Activated naive CD8-positive, alpha-beta T cell treated with anti-CD3 and anti-CD28 coated beads, Interleukin-2, amount 50 U/mL, for 16 hours (primary cell): ENCODE measurements around the gene C16orf89.
"Not testable (repeated sequence)": the region's sequence is repeated elsewhere in the genome, so short reads cannot be mapped to it uniquely, and the experiment has no call there.

Source experiments
- DNase-seq: peaks from one replicate; pipeline ENCODE4 v3.0.0-alpha.2; 2020; ENCODE audit warnings: low read depth, low spot score

Gene C16orf89

GRCh38 chr16:5065813-5066212 lies at the start of gene C16orf89:
Gene C16orf89, minus strand, starts transcription at chr16:5065956. Its CDS starts 48 bp downstream, at chr16:5065908.
- DNase-seq: no peak

DNA sequence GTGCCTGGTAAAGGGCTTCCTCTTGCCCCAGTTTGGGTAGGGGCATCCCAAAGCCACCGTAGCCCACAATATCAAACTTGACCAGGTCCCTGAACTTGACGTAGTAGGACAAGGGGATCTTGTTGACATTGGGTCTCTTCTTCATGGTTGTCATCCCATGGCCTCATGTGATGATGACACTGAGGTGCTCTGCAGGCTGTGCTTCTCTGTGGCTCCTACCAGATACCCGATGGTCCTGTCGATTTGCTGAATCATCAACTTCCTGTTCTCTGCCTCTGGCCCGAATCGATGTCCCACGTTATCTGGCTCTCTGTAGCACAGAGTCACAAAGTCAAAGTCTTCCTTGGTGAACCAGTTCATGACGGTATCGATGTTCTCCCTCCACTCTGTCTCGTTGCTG lies 45.2 kb upstream of the C16orf89 start:
- not testable (repeated sequence) for DNase-seq

DNA sequence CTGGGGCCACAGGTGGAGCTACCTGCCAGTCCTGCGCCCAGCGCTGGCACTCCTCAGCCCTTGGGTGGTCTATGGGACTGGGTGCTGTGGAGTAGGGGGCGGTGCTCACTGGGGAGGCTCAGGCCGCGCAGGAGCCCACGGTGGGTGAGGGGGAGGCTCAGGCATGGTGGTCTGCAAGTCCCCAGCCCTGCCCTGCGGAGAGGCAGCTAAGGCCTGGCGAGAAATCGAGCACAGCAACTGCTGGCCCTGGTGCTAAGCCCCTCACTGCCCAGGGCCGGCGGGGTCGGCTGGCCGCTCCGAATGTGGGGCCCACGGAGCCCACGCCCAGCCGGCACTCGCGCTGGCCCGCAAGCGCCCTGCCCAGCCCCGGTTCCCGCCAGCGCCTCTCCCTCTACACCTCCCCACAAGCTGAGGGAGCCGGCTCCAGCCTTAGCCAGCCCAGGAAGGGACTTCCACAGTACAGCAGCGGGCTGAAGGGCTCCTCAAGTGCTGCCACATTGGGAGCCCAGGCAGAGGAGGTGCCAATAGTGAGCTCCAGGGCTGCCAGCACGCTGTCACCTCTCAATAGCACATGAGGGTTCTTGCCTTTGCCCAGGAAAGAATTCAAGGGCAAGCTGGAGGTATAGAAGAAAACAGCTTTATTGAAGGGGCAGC lies 42.9 kb upstream of the C16orf89 start:
- no peak for DNase-seq

DNA sequence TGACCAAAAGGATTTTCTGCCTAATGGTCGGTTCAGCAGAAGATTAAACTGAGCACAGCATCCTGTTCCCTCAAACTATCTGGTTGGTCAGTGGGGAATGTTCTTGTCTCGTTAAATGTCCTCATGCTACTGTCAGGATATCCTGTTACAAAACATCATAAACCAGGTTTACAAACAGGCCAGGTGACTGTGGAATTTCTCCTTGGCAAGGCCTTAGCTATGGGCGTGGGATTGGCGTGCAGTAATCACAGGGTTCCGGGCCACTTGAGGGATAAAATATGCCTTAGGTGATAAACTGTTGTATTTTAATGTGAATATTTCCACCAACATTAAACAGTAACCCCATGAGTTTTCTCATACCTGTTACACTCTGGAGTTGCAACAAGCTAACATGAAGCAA lies 39.3 kb upstream of the C16orf89 start:
- DNase-seq: not testable (repeated sequence)

DNA sequence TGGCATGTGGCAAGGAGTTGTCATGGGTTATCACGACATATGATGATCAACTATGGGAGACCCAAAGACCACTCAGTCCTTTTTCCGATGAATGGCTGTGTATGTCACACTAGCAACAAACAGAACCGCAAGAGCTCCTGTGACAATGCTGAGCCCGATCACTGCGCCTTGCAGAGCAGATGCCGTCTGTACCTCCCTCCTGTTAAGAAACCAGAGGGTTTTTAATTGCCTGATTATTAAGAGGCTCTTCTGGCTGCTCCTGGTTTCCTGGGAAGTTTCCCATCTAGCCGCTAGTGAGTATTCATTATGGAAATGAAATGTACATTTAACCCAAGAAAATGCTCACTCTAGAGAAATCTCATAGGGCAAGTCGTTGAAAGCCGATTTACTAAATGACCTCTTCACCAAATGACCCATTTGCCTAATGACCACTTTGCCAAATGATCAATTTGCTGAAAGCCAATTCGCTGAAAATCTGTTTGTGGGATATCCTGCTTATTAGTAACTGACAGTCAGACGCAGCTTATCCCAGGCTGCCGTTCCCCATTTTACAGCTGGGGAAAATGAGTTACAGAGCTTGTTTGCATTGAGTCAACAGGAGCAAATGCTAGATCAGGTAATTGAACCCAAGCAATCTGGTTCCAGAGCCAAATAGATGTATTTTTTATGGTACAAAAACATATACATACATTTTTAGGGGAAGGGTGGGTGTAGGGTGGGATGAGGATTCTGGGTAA lies 37.7 kb upstream of the C16orf89 start:
- DNase-seq: not testable (repeated sequence)

DNA sequence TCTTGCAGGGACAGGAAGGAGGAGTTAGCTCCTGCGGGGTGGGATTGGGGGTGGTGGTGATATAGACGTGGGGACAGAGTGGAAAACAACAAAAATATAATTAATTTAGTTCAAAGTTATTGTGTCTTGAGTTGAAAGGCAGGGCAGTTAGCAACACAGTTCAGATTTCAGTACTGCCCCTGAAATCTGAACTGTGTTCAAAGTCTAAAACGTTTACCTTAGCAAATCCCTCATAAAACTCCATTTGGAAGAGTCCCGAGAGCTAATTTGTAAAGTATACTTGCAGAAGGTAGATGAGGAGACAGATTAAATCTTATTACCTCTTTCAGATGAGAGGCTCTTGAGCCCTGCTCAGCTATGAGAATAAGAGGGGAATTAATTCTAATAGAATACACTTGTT lies 33.4 kb upstream of the C16orf89 start:
- not testable (repeated sequence) for DNase-seq

GRCh38 chr16:5098221-5099159 lies 32.7 kb upstream of the C16orf89 start:
- DNase-seq: peak; percentile 45

DNA sequence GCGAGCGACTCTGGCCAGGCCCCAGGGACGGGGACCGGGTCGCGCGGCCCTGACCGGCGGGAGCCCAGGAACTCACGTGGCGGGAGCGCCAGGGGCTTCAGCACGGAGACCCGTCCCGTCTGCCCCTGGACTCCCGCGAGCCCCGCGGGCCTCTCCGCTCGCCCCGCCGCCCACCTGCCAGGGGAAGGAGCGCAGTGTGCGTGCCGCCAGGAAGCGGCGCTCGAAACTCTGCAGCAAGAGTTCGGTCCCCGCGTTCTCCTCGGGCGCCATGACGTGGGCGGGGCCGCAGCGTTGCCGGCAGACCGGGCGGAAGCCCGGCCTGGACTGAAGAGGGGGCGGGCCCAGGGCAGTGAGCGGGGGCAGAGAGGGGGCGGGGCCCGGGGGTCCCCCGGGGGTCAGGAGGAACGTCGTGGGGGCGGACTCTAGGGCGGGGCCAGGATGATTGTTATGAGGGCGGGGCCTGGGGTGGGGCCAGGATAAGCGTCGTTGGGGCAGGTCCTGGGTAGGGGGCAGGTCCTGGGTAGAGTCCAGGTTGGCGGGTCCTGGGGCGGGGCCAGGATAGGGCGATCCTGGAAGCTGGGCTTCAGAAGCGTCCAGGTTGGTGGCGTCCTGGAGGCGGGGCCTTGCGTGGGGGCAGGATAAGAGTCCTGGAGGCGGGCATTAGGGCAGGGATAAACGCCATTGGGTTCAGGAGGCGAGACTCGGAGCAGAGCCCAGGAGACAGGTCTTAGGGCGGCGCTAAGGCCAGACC lies 31.9 kb upstream of the C16orf89 start, which contains the start of gene EEF2KMT:
TSS of gene EEF2KMT (minus strand) at position 326 of the 751 bp plus-strand sequence. CDS start at position 270, 56 bp downstream.
- peak; percentile 94 for DNase-seq

DNA sequence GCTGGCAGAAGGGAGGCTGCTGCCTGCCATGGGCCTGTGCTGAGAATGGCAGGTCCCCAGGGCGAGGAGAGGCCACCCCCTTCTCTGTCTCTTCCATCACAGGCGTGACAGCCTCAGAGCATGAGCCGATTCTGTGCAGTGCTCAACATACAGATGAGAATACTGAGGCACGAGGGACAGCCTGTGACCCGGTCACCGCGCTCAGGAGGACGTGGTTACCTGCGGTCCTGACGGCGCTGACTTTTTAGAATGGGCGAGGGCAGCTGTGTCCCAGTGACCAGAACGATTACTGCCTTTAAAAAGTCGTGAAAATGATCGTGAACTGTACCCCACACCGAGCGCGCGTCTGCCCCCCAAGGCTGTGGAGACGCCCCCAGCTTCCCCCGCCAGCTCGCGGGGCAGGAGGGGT lies 31.3 kb upstream of the C16orf89 start:
- DNase-seq: not testable (repeated sequence)

GRCh38 chr16:5096437-5097060 lies 30.8 kb upstream of the C16orf89 start:
- DNase-seq: not testable (repeated sequence)

DNA sequence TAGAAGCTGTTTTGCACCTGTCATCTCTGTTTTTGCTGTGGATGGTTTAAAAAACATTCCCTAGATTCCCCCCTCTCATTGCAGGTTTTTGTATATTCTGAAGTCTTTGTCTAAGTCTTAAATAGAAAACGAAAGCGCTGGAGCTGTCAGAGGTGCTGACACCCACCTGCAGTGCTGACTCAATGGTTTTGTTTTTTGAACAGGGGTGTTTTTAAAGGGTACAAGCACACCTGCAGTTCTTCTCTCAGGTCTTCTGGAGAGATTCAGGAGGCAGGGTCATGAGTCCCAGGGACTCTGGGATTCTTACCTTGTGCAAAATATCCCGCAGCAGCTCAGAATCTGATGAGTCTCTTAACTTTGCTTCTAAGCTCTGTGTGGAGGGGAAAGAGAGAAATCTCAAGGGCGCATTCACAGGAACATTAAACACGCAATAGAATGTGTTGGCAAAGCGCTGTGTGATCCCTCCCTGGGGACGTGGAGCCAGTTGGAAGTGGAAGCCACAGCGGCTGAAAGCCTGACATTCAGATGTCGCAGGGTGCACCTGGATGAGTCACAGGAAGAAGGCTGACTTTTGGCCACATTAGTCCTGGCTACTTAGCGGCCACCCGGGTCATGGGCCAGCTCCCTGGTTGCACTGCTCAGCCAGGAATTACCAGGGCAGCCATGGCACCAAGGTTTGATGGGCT lies 29.5 kb upstream of the C16orf89 start:
- DNase-seq: not testable (repeated sequence)

DNA sequence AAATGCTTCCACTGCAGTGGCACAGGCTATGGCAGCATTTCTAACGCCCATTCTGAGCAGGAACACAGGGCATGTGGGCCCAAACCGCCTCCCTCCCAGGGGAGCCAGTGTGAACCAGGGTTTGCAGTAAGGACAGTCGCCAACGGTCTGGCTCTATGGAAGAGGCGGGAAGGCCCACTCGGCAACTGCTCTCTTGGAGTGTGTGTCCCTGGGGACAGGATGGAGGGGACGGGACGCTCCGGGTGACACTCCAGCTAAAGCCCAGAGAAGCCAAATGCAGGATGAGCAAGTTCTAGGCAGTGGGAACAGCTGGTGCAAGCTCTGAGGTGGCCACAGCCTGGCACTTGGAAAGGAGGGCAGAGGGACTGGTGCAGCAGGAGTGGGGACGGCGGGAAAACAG lies 28.0 kb upstream of the C16orf89 start:
- not testable (repeated sequence) for DNase-seq

DNA sequence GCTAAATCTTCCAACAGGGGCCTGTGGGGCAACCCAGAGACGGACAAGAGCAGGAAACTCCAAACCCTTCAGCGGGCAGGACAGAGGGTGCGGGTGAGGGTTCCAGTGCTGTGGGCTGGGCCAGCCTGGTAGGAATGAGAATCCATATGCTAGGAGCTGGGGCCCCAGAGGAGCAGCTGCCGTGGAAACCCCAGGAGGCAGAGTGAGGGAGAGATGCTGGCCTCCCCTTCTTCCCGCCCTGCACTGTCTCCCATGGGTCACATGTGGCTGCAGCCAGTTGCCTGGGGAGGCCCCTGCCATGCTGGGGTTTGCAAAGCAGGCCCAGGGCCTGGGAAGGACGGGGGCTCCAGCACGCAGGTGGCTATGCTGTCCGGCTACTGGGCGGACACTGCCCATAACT lies 27.3 kb upstream of the C16orf89 start:
- DNase-seq: not testable (repeated sequence)

- DNase-seq: not testable (repeated sequence)
Measured at GRCh38 chr16:5090592-5090991, 24.8 kb upstream of the C16orf89 start.

- not testable (repeated sequence) for DNase-seq
Measured at GRCh38 chr16:5089911-5090555, 24.3 kb upstream of the C16orf89 start.

GRCh38 chr16:5088936-5089335 lies 23.2 kb upstream of the C16orf89 start:
- not testable (repeated sequence) for DNase-seq

DNA sequence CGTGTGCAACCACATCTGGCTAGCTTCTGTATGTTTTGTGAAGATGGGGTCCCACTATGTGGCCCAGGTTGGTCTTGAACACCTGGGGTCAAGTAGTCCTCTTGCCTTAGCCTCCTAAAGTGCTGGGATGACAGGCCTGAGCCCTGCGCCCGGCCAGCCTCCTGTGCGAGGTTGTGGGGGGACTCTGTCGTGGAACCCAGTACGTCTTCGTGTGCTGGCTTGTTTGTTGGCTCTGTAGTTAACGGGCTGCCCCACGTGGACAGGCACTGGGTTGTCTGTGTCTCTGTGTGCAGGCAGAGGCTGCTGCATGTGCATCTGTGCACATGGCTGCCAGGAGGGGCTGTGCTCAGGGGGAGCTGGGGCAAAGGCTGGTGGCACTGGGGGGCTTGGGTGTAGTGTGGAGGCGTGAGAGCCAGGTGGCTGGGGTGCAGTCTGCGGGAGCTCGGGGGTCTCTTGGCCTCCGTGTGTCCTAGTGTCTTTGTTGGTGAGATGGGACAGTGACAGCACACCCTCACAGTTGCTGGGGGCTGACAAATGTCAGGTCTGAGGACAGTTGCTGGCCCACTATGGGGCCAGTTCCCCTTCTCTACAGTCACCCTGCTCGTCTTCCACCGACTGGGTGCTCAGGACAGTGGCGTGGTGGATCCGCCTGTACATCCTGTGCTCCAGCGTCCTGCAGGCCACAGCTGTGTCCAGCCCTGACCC lies 22.5 kb upstream of the C16orf89 start:
- DNase-seq: not testable (repeated sequence)

GRCh38 chr16:5085716-5086115 lies 20.0 kb upstream of the C16orf89 start:
- DNase-seq: not testable (repeated sequence)

- peak; percentile 6 for DNase-seq
Measured at GRCh38 chr16:5084802-5085201, 19.0 kb upstream of the C16orf89 start.
